K562 (cell line): ENCODE measurements around the gene TAMALIN. TPM values are rescaled to one million over a fixed set of nuclear protein-coding genes. Genes with fewer than 3 reads are reported as not detected.

Source experiments
- ATAC-seq: fragments of 200-7000 bp; cut with Tn5 transposase; 3 replicates; pipeline ENCODE4 v1.9.1; 2020; ENCODE audit warnings: moderate library complexity
- BruUV-seq: library from RNA; stranded (reverse); fragments of 400-500 nt; replicated peaks from 2 replicates; lab custom pipeline; 2021; lab: Mats Ljungman, UMichigan
- CTCF ChIA-PET: fragments of 300-600 bp; formaldehyde crosslinking; extraction: SDS; loops from one replicate; lab custom pipeline; 2021; ENCODE audit warnings: low intra/inter-chr PET ratio; lab: Yijun Ruan, JAX
- POLR2A ChIA-PET: fragments of 300-600, 350-650 bp; sonication (Branson Sonifier 250); formaldehyde crosslinking; extraction: SDS; loops from one replicate; lab custom pipeline; 2021; ENCODE audit warnings: antibody characterized with exemption, inconsistent platforms; lab: Yijun Ruan, JAX
- DNase-seq, 4 experiments: peaks; one replicate each; pipeline versions ENCODE4 v3.0.0 to v3.0.0-alpha.2; 2011 to 2018; ENCODE audit warnings: low spot score in 3 of 4, mixed read lengths in 3 of 4; ENCODE audit errors: extremely low read depth in 1 of 4
- FAIRE-seq: peaks from 2 replicates; lab custom pipeline; 2011; peaks lifted over from hg19 to GRCh38; lab: Jason Lieb, UNC
- H2AFZ ChIP-seq: 2 replicates; pipeline ENCODE4 v1.6.0; 2011; ENCODE audit warnings: low read depth, low read length, control low read depth, inconsistent platforms
- H3K27ac ChIP-seq: fragments of 200-600 bp; 3 replicates; pipeline ENCODE4 v1.8.0; 2011; ENCODE audit warnings: low read depth, mild to moderate bottlenecking, control low read depth, inconsistent platforms, low read length, moderate library complexity, mixed read lengths; ENCODE audit errors: extremely low read depth
- H3K27me3 ChIP-seq, 2 experiments: fragments of 300-600 bp in 1 of 2; 2 replicates in 1 of 2; 3 replicates in 1 of 2; pipeline versions ENCODE4 v1.6.0 to v1.8.0; 2011; ENCODE audit warnings: inconsistent platforms in 2 of 2, low read length in 2 of 2, mild to moderate bottlenecking in 1 of 2, mixed read lengths in 1 of 2, moderate library complexity in 1 of 2; ENCODE audit not compliant: control insufficient read depth in 2 of 2, insufficient read depth in 2 of 2
- H3K36me3 ChIP-seq: fragments of 300-600 bp; 3 replicates; pipeline ENCODE4 v1.8.0; 2011; ENCODE audit warnings: mild to moderate bottlenecking, low read length, inconsistent platforms; ENCODE audit not compliant: control insufficient read depth, insufficient read depth
- H3K4me1 ChIP-seq, 2 experiments: fragments of 200-600 bp in 1 of 2; replicated peaks in 1 of 2; 2 replicates in 1 of 2; 3 replicates in 1 of 2; pipeline versions ENCODE4 v1.5.1 to v1.8.0; 2011; ENCODE audit warnings: inconsistent platforms in 2 of 2, low read length in 2 of 2, mild to moderate bottlenecking in 1 of 2, mixed read lengths in 1 of 2, moderate library complexity in 1 of 2; ENCODE audit not compliant: control insufficient read depth in 2 of 2, insufficient read depth in 2 of 2
- H3K4me2 ChIP-seq: 2 replicates; pipeline ENCODE4 v1.6.1; 2011; ENCODE audit warnings: low read length, control low read depth, inconsistent platforms, mixed read lengths; ENCODE audit not compliant: insufficient read depth
- H3K4me3 ChIP-seq: fragments of 200-600 bp; sonication (generic), shearing (Covaris generic); 2 replicates; pipeline ENCODE4 v1.5.1; 2016; ENCODE audit warnings: control low read depth, inconsistent platforms
- H3K79me2 ChIP-seq: fragments of 200-600 bp; 3 replicates; pipeline ENCODE4 v1.8.0; 2011; ENCODE audit warnings: low read length, inconsistent platforms; ENCODE audit not compliant: control insufficient read depth, insufficient read depth
- H3K9ac ChIP-seq, 2 experiments: 2 replicates each; pipeline versions ENCODE4 v1.6.0 to v1.6.1; 2011; ENCODE audit warnings: low read depth in 2 of 2, low read length in 2 of 2, control low read depth in 1 of 2, inconsistent platforms in 1 of 2, mild to moderate bottlenecking in 1 of 2, mixed read lengths in 1 of 2; ENCODE audit not compliant: insufficient read depth in 1 of 2
- H3K9me1 ChIP-seq: one replicate; pipeline ENCODE4 v1.6.0; 2011; ENCODE audit warnings: inconsistent platforms, mild to moderate bottlenecking, low read length, moderate library complexity; ENCODE audit not compliant: control insufficient read depth, insufficient read depth
- H3K9me3 ChIP-seq: replicated peaks from 2 replicates; pipeline ENCODE4 v1.5.1; 2011; ENCODE audit warnings: low read depth, low read length, inconsistent platforms; ENCODE audit not compliant: control insufficient read depth, insufficient read depth
- H4K20me1 ChIP-seq: replicated peaks from 2 replicates; pipeline ENCODE4 v1.6.1; 2011; ENCODE audit warnings: low read length, inconsistent platforms, mixed read lengths; ENCODE audit not compliant: control insufficient read depth, insufficient read depth
- CBFA2T3 ChIP-seq: fragments of 450-650 bp; IDR thresholded peaks from 2 replicates; pipeline ENCODE4 v1.6.1; 2017
- CCNT2 ChIP-seq: IDR thresholded peaks from 2 replicates; pipeline ENCODE4 v1.6.1; 2011; ENCODE audit warnings: borderline replicate concordance, low read depth, mild to moderate bottlenecking, moderate library complexity, mixed read lengths, low read length; ENCODE audit not compliant: insufficient read length; ENCODE audit errors: extremely low read depth
- CREB3L1 ChIP-seq: fragments of 450-650 bp; IDR thresholded peaks from 2 replicates; pipeline ENCODE4 v1.6.1; 2014; ENCODE audit warnings: low read depth, mild to moderate bottlenecking, moderate library complexity, borderline replicate concordance
- EGR1 ChIP-seq: fragments of 450-650 bp; conservative IDR thresholded peaks from 2 replicates; pipeline ENCODE4 v1.6.1; 2017; ENCODE audit warnings: mild to moderate bottlenecking
- ELK1 ChIP-seq: sonication (generic); formaldehyde crosslinking; IDR thresholded peaks from 2 replicates; pipeline ENCODE4 v1.8.1; 2022; ENCODE audit warnings: missing genetic modification reagents
- EWSR1 ChIP-seq: fragments of 450-650 bp; IDR thresholded peaks from 2 replicates; pipeline ENCODE4 v1.6.1; 2018; ENCODE audit warnings: borderline replicate concordance, mild to moderate bottlenecking, low read depth, moderate library complexity; ENCODE audit not compliant: partially characterized antibody
- GABPB2 ChIP-seq: fragments of 250-450 bp; sonication (Bioruptor Pico); conservative IDR thresholded peaks from 2 replicates; pipeline ENCODE4 v1.5.1; 2021; ENCODE audit warnings: mild to moderate bottlenecking
- POU5F1 ChIP-seq: fragments of 150-350 bp; IDR thresholded peaks from 2 replicates; pipeline ENCODE4 v1.6.1; 2014; ENCODE audit warnings: borderline replicate concordance, low read length, low read depth, mild to moderate bottlenecking; ENCODE audit not compliant: partially characterized antibody
- RB1 ChIP-seq: fragments of 450-650 bp; IDR thresholded peaks from 2 replicates; pipeline ENCODE4 v1.6.1; 2017; ENCODE audit warnings: low read depth, mild to moderate bottlenecking
- RBFOX2 ChIP-seq: fragments of 200-400 bp; formaldehyde crosslinking; IDR thresholded peaks from 2 replicates; pipeline ENCODE4 v1.6.1; 2017; ENCODE audit warnings: low read depth, mild to moderate bottlenecking, low read length, moderate library complexity
- RBM14 ChIP-seq: fragments of 200-400 bp; formaldehyde crosslinking; IDR thresholded peaks from 2 replicates; pipeline ENCODE4 v1.6.1; 2018; ENCODE audit warnings: low read depth, mild to moderate bottlenecking, low read length, moderate library complexity, borderline replicate concordance; ENCODE audit not compliant: insufficient read depth
- SMAD4 ChIP-seq: fragments of 250-450 bp; sonication (Bioruptor Pico); conservative IDR thresholded peaks from 2 replicates; pipeline ENCODE4 v1.8.0; 2021; ENCODE audit warnings: inconsistent platforms, mild to moderate bottlenecking, moderate library complexity
- SMARCA4 ChIP-seq: fragments of 450-650 bp; IDR thresholded peaks from 2 replicates; pipeline ENCODE4 v1.6.1; 2016
- SRF ChIP-seq, 2 experiments: fragments of 250-450, 450-650 bp in 1 of 2; sonication (Bioruptor Pico) in 1 of 2; sonication (generic) in 1 of 2; formaldehyde crosslinking; IDR thresholded peaks; 2 replicates each; pipeline versions ENCODE4 v1.5.0 to v1.5.1; 2020 to 2022; ENCODE audit warnings: mild to moderate bottlenecking in 1 of 2, missing genetic modification reagents in 1 of 2
- TGIF2 ChIP-seq: sonication (generic); formaldehyde crosslinking; IDR thresholded peaks from 2 replicates; pipeline ENCODE4 v1.8.1; 2022; ENCODE audit warnings: mild to moderate bottlenecking, missing genetic modification reagents, moderate library complexity
- ZBTB34 ChIP-seq: fragments of 250-450 bp; sonication (Bioruptor Pico); IDR thresholded peaks from 2 replicates; pipeline ENCODE4 v1.8.0; 2021; ENCODE audit warnings: mild to moderate bottlenecking, moderate library complexity
- ZNF232 ChIP-seq: sonication (generic); formaldehyde crosslinking; IDR thresholded peaks from 2 replicates; pipeline ENCODE4 v1.8.0; 2022; ENCODE audit warnings: mild to moderate bottlenecking, missing genetic modification reagents
- ZNF316 ChIP-seq: fragments of 450-650 bp; IDR thresholded peaks from 2 replicates; pipeline ENCODE4 v1.6.1; 2016
- WGBS: fragments of 100-300 bp; shearing (Covaris generic); methylation state at CpG from one replicate; pipeline ENCODE4 v1.1.6; 2016; ENCODE audit warnings: low coverage, mixed read lengths; ENCODE audit not compliant: insufficient coverage; ENCODE audit errors: missing lambda C conversion rate; 5-methylcytosine and 5-hydroxymethylcytosine counted together
- in situ Hi-C: fragments of 300-500 bp; cut with MboI; formaldehyde crosslinking; loops from 4 replicates; pipeline ENCODE4 v1.15.0; 2018; ENCODE audit warnings: inconsistent platforms, mixed read lengths
- intact Hi-C: fragments of 100-400 bp; cut with micrococcal nuclease; formaldehyde crosslinking; loops from 2 replicates; pipeline ENCODE4 v1.14.2; 2022
- polyA plus RNA-seq, 8 experiments: library from polyadenylated mRNA; depleted of rRNA in 4 of 8; stranded (reverse) in 5 of 8; unstranded in 3 of 8; fragments of >200 nt; fragmentation: Nextera tagmentation in 2 of 8; fragmentation: Illumina TruSeq in 1 of 8; extraction: Ambion mirVana in 2 of 8; extraction: Trizol in 1 of 8; gene quantifications; 2 replicates each; pipeline versions ENCODE4 v1.2.1 to v1.2.3, GENCODE V29; 2011 to 2014; ENCODE audit warnings: inconsistent platforms in 1 of 8, missing spikeins in 1 of 8
- total RNA-seq, 7 experiments: library from RNA; depleted of rRNA in 6 of 7; stranded (reverse); fragments of >200 nt in 6 of 7; fragmentation: Illumina TruSeq in 2 of 7; extraction: Trizol in 2 of 7; gene quantifications; 2 replicates each; pipeline versions ENCODE4 v1.2.1 to v1.2.3, GENCODE V29; 2011 to 2021; ENCODE audit warnings: low replicate concordance in 1 of 7

Gene TAMALIN
- total and polyA plus RNA-seq, 9 of the 15 experiments (the other 6 are each of a cell fraction or from before 2014, with no cell fraction given), result 0.74 to 2.2 (median 1.5) TPM; not detected in 2

- no peak for TF ChIP-seq CREB3L1
- TF ChIP-seq, all 486 proteins: peak for 0
Observed at GRCh38 chr12:51973560-51973959, 33.2 kb upstream of the TAMALIN start (continued).

- no peak overlapping the region for H3K9ac ChIP-seq
- H3K4me2 ChIP-seq, result no peak overlapping the region
- WGBS, result 54% methylated on average over 2 of the region's 2 CpGs
- BruUV-seq, result no TSS peak
- H2AFZ ChIP-seq, result no peak overlapping the region
- H4K20me1 ChIP-seq, result peaks cover 36% of the 10 kb centered on the region
- H3K4me1 ChIP-seq, result peaks cover 10 to 44% of the 10 kb centered on the region in 2 experiments; a peak in 4 of 5 replicates
- H3K9me1 ChIP-seq, result peaks cover 5% of the 10 kb centered on the region
- peaks cover 24% of the 10 kb centered on the region; the same call in 2 of the 3 replicates for H3K79me2 ChIP-seq
- H3K9me3 ChIP-seq, result no peaks in the 10 kb centered on the region
- FAIRE-seq (no peak), DNase-seq (no peak), ATAC-seq (no peak)
- CTCF ChIA-PET, result no interaction called here
- H3K4me3 ChIP-seq, result no peak overlapping the region
- POLR2A ChIA-PET, result interaction anchor here (0.9 to 1.2 kb wide), 3 partner anchors 12 to 139 kb away, joined by 3 read pairs; no protein-coding TSS in a partner anchor
- intact Hi-C loops, result no loop called here
- H3K27ac ChIP-seq, result no peak overlapping the region
- in situ Hi-C loops, result loop anchor here (5.0 kb wide), 1 partner anchor 82 kb away; no protein-coding TSS in a partner anchor
- peaks cover 32% of the 10 kb centered on the region; the same call in 2 of the 3 replicates for H3K36me3 ChIP-seq
- no peaks in the 10 kb centered on the region for H3K27me3 ChIP-seq
- TF ChIP-seq CCNT2, result no peak
- TF ChIP-seq RB1, result no peak
- no peak for TF ChIP-seq POU5F1
- TF ChIP-seq TGIF2, result no peak
- TF ChIP-seq ZBTB34 (CRISPR knock-in tag), result no peak
- TF ChIP-seq ELK1 (CRISPR knock-in tag), result no peak
- no peak for TF ChIP-seq SRF (CRISPR knock-in tag; IDR thresholded peaks at IDR 0.05)
- peak; percentile 17; the same call in 1 of the 2 replicates for TF ChIP-seq CBFA2T3
- TF ChIP-seq RBFOX2, result no peak
- no peak for TF ChIP-seq SMAD4 (CRISPR knock-in tag)
- TF ChIP-seq RBM14, result no peak
- TF ChIP-seq ZNF316, result no peak
- no peak for TF ChIP-seq GABPB2 (CRISPR knock-in tag)
- TF ChIP-seq ZNF232, result no peak
- TF ChIP-seq EWSR1, result no peak
- TF ChIP-seq SMARCA4, result no peak
- TF ChIP-seq EGR1, result peak; percentile 78
Observed at GRCh38 chr12:51974646-51975045, 32.1 kb upstream of the TAMALIN start.
